ENCODE results near the gene ANKRD34B. TPM values are rescaled to one million over a fixed set of nuclear protein-coding genes. Genes with fewer than 3 reads are reported as not detected.

Gene ANKRD34B
- total and polyA plus RNA-seq, 10 of the 15 experiments (the other 5 are each of a cell fraction or from before 2014, with no cell fraction given): under 0.01 TPM; not detected in 9

- ATAC-seq: no peak
- in situ Hi-C loops (cut with MboI) (no loop called here), intact Hi-C loops (cut with micrococcal nuclease; ENCODE audit: unreplicated experiment) (no loop called here)
- ChIA-PET CTCF (interaction anchor here (1.0 kb wide), 1 partner anchor 111 kb away, joined by 3 read pairs; no protein-coding TSS in a partner anchor), RAD21 (ENCODE audit: unreplicated experiment) (interaction anchor here (0.6 kb wide), 1 partner anchor 1682 kb away, joined by 3 read pairs; no protein-coding TSS in a partner anchor), SMC1A (ENCODE audit: uncharacterized antibody, unreplicated experiment) (interaction anchor here (1.0 kb wide), 1 partner anchor 15 kb away, joined by 3 read pairs; no protein-coding TSS in a partner anchor), POLR2A (no interaction called here)
- Histone ChIP-seq H4K20me1 (ENCODE audit: control insufficient read depth, insufficient read depth) (no peaks in the 10 kb centered on the region), H3K27me3 (replicated peaks in 1 of 2; ENCODE audit: control insufficient read depth in 2 of 2, insufficient read depth in 2 of 2, low read length in 1 of 2) (no peaks in the 10 kb centered on the region), H3K79me2 (ENCODE audit: control insufficient read depth, insufficient read depth, low read length) (no peaks in the 10 kb centered on the region), H3K9ac (ENCODE audit: control insufficient read depth, insufficient read depth, low read length) (no peak overlapping the region), H3K4me2 (ENCODE audit: control insufficient read depth, insufficient read depth) (no peak overlapping the region), H2AFZ (ENCODE audit: control insufficient read depth, low read depth, low read length) (no peak overlapping the region), H3K36me3 (ENCODE audit: control insufficient read depth in 2 of 2, insufficient read depth in 2 of 2, low read length in 1 of 2) (no peaks in the 10 kb centered on the region), H3K27ac (ENCODE audit: control insufficient read depth, insufficient read depth) (no peak overlapping the region), H3K4me1 (ENCODE audit: control insufficient read depth, insufficient read depth, low read length) (no peaks in the 10 kb centered on the region), H3K9me3 (replicated peaks; ENCODE audit: control insufficient read depth, insufficient read depth, low read length) (no peaks in the 10 kb centered on the region), H3K4me3 (no peak overlapping the region)
- DNase-seq (ENCODE audit: low read depth, low spot score): no peak
- 55% methylated on average over 2 of the region's 2 CpGs for WGBS (ENCODE audit: insufficient coverage, insufficient replicate concordance, low lambda C conversion rate, missing lambda C conversion rate)
- no TSS peak for BruUV-seq (replicated peaks)
- TF ChIP-seq, protein P1, sequence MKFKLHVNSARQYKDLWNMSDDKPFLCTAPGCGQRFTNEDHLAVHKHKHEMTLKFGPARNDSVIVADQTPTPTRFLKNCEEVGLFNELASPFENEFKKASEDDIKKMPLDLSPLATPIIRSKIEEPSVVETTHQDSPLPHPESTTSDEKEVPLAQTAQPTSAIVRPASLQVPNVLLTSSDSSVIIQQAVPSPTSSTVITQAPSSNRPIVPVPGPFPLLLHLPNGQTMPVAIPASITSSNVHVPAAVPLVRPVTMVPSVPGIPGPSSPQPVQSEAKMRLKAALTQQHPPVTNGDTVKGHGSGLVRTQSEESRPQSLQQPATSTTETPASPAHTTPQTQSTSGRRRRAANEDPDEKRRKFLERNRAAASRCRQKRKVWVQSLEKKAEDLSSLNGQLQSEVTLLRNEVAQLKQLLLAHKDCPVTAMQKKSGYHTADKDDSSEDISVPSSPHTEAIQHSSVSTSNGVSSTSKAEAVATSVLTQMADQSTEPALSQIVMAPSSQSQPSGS (IDR thresholded peaks at IDR 0.05; ENCODE audit: low read length): no peak
- TF ChIP-seq SREBF1 (IDR thresholded peaks at IDR 0.05; ENCODE audit: low read length) (no peak), IRF4 (IDR thresholded peaks at IDR 0.05; ENCODE audit: low read depth, low read length) (no peak), CBFB (IDR thresholded peaks at IDR 0.05; ENCODE audit: low read depth) (no peak), STAT3 (IDR thresholded peaks at IDR 0.05; ENCODE audit: low read depth, low read length) (no peak), ZBTB40 (IDR thresholded peaks at IDR 0.05; ENCODE audit: borderline replicate concordance) (no peak), TCF3 (IDR thresholded peaks at IDR 0.05; ENCODE audit: borderline replicate concordance, insufficient read depth, low read depth, low read length) (no peak), ZNF274 (IDR thresholded peaks at IDR 0.05; ENCODE audit: insufficient read depth, insufficient read length) (no peak)
- no peak for FAIRE-seq
These were observed 22.7 kb upstream of the ANKRD34B start for GRCh38 chr5:80592761-80593160.

Measured in GM12878 (cell line).